ENCODE results near the gene CCDC102A. TPM values are rescaled to one million over a fixed set of nuclear protein-coding genes. Genes with fewer than 3 reads are reported as not detected.
A peak's percentile ranks its signal among the peaks of the same experiment; 100 is the strongest.

The CCDC102A gene
- total and polyA plus RNA-seq, 2 donors (not counting 3 experiments of a cell fraction or from before 2014, with no cell fraction given), result 7.8 to 12.2 TPM

DNA sequence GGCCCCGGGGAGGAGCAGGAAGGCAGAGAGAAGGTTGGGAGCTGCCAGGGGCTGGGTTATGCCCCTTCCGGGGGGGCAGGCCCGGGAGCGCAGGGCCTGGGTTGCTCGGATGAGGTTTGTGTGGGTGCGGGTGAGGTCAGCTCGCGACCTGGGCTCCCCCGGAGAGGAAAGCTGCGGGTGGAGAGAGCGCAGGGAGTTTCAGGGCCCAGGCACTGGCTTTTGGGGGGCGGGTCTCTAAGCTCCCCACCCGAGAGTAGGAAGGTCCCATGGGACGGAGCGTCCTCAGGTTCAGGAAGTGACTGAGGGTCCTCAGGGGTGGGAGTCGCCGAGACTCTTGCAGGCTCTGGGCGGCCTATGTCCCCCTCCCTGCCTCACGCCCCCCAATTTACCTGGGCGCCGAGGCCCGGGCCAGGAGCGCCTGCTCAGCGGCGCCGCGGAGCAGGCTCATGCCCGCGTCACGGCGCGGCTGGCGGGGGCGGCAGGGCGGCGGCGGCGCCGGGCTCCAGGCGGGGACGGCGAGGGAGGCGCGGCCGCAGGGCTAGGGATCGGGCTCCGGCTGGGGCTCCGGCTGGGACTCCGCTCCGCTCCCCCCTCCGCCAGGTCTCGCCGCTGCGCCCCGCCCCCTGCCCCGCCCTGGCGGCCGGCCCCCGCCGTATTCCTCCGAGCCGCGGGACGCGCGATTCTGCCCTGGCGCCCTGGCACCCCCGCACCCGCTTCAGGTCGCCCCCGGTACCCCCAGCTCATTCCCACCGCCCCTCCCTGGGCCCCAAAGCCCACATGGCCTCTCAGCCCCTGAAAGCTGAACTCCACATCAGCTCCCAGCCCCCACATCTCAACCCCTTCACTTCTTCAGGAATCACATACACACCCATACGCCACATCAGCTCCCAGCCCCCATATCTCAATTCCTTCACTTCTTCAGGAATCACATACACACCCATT lies 50.2 kb downstream of the CCDC102A start, which contains the start of gene DOK4:
Gene DOK4, minus strand, starts transcription at position 578 of the 942 bp plus-strand sequence. CDS start 6,986 bp downstream, outside the sequence.
- Histone ChIP-seq H3K9me1 (replicated peaks; ENCODE audit: control insufficient read depth, extremely low read depth, insufficient read depth, low read length) (no peaks in the 10 kb centered on the region), H3K9ac (replicated peaks; ENCODE audit: extremely low read depth, insufficient read depth, low read length) (peak within 1 kb of the TSS; percentile 62), H3K27me3 (ENCODE audit: control insufficient read depth in 2 of 2, insufficient read depth in 2 of 2, low read length in 2 of 2) (peaks cover 0 to 4% of the 10 kb centered on the region in 2 experiments), H3K36me3 (ENCODE audit: control insufficient read depth in 2 of 2, extremely low read depth in 1 of 2, insufficient read depth in 2 of 2, low read length in 2 of 2) (no peaks in the 10 kb centered on the region), H3K4me1 (ENCODE audit: control insufficient read depth, extremely low read depth, insufficient read depth, low read length) (peaks cover 6% of the 10 kb centered on the region), H2AFZ (ENCODE audit: low read depth, low read length) (peak within 1 kb of the TSS; percentile 99), H3K9me3 (replicated peaks; ENCODE audit: control insufficient read depth, insufficient read depth, low read length) (no peaks in the 10 kb centered on the region), H4K20me1 (replicated peaks; ENCODE audit: control insufficient read depth, extremely low read depth, insufficient read depth, low read length) (no peaks in the 10 kb centered on the region), H3K4me2 (ENCODE audit: insufficient read depth, low read length) (peak within 1 kb of the TSS; percentile 75), H3K79me2 (ENCODE audit: control insufficient read depth, insufficient read depth, low read length) (no peaks in the 10 kb centered on the region), H3K27ac (ENCODE audit: insufficient read depth, low read depth, low read length) (no peak within 1 kb of the TSS), H3K4me3 (replicated peaks in 1 of 3; ENCODE audit: insufficient read depth in 1 of 3, low read depth in 1 of 3, low read length in 3 of 3) (peak within 1 kb of the TSS; percentile 49 to 72 (median 51))
- POLR2A ChIA-PET, result no interaction called here
- no peak for TF ChIP-seq MYC (IDR thresholded peaks at IDR 0.05; ENCODE audit: low read depth, low read length)
- no peak for TF ChIP-seq FOS (IDR thresholded peaks at IDR 0.05; ENCODE audit: borderline replicate concordance, insufficient read depth, low read length)
- TF ChIP-seq, protein P1, sequence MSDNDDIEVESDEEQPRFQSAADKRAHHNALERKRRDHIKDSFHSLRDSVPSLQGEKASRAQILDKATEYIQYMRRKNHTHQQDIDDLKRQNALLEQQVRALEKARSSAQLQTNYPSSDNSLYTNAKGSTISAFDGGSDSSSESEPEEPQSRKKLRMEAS (IDR thresholded peaks at IDR 0.05; ENCODE audit: insufficient read depth, insufficient read length), result no peak
- no peak for TF ChIP-seq EZH2 (IDR thresholded peaks at IDR 0.05; ENCODE audit: borderline replicate concordance, low read depth, low read length, severe bottlenecking)
- TF ChIP-seq POLR2AphosphoS5 (IDR thresholded peaks at IDR 0.05; ENCODE audit: insufficient read depth, low read depth, low read length), result no peak
- no peak for TF ChIP-seq JUN (IDR thresholded peaks at IDR 0.05; ENCODE audit: borderline replicate concordance, insufficient read depth, insufficient read length, low read depth)
- TF ChIP-seq, protein P2, sequence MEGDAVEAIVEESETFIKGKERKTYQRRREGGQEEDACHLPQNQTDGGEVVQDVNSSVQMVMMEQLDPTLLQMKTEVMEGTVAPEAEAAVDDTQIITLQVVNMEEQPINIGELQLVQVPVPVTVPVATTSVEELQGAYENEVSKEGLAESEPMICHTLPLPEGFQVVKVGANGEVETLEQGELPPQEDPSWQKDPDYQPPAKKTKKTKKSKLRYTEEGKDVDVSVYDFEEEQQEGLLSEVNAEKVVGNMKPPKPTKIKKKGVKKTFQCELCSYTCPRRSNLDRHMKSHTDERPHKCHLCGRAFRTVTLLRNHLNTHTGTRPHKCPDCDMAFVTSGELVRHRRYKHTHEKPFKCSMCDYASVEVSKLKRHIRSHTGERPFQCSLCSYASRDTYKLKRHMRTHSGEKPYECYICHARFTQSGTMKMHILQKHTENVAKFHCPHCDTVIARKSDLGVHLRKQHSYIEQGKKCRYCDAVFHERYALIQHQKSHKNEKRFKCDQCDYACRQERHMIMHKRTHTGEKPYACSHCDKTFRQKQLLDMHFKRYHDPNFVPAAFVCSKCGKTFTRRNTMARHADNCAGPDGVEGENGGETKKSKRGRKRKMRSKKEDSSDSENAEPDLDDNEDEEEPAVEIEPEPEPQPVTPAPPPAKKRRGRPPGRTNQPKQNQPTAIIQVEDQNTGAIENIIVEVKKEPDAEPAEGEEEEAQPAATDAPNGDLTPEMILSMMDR (IDR thresholded peaks at IDR 0.05; ENCODE audit: extremely low read depth in 1 of 2, insufficient read depth in 1 of 2, low read depth in 1 of 2, low read length in 2 of 2), result no peak
- no peak for TF ChIP-seq GATA2 (IDR thresholded peaks at IDR 0.05; ENCODE audit: insufficient read depth, insufficient read length, low read depth, low read length)
- TF ChIP-seq POLR2A (IDR thresholded peaks at IDR 0.05; ENCODE audit: low read depth, low read length), result no peak
- FAIRE-seq (peak; percentile 66), DNase-seq (ENCODE audit: low read depth, low spot score) (peak; percentile 36)
- BruUV-seq (replicated peaks), result no TSS peak
- CTCF ChIA-PET, result interaction anchor here (1.0 to 5.3 kb wide), 4 partner anchors 15 to 55 kb away, joined by 3 to 27 read pairs (median 3); no protein-coding TSS in a partner anchor
- dilution Hi-C loops (cut with MboI; ENCODE audit: extremely low pct_ligation_motif_present, low sequenced_read_pairs), result no loop called here
- intact Hi-C loops (cut with micrococcal nuclease), result loop anchor here (2.0 kb wide), 1 partner anchor 49 kb away; no protein-coding TSS in a partner anchor

Data from endothelial cell of umbilical vein (primary cell).